ENCODE data around the gene TMEM232.
"Not testable (repeated sequence)": the region's sequence is repeated elsewhere in the genome, so short reads cannot be mapped to it uniquely, and the experiment has no call there.

The TMEM232 gene

DNA sequence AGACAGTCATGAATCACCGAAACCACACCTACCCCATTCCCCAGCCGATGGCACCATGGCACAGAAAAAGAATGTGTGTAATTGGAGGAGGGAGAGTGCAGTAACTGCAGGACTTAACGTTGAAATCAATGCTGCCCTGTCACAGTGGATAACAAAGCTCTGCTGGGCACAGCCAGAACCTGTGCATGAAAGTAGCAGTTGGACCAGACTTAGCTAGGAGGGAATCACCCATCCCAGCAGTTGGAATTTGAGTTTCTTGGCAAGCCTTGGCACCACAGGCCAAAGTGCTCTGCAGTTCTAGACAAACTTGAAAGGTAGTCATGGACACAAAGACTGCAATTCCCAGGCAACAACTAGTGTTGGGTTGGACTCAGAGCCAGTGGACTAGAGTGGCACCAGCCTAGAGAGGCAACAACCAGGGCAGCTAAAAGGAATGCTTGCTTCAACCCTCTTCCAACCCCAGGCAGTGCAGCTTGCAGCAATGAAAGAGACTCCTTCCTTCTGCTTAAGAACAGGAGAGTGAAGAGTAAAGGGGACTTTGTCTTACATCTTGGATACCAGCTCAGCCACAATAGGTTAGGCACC lies 19.1 kb downstream of the TMEM232 start:
- DNase-seq (ENCODE audit: low spot score): no peak

DNA sequence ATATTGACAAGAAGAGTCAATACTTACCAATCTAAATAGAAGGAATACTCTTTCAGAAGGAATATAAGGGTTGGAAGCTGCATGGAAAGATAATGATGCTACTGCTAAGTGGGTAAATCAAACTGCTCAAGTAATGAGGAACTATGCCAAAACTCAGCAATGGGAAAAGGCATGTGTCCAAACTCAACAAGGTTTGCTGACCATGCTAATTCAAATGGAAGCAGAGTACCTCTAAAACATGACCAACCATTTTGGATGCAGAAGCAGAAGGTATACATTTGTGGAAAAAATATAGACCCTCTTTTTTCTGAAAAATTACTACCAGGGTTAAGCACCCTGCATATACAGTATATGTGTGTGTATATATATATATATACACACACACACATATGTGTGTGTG lies 21.1 kb downstream of the TMEM232 start:
- DNase-seq (ENCODE audit: low spot score): no peak

DNA sequence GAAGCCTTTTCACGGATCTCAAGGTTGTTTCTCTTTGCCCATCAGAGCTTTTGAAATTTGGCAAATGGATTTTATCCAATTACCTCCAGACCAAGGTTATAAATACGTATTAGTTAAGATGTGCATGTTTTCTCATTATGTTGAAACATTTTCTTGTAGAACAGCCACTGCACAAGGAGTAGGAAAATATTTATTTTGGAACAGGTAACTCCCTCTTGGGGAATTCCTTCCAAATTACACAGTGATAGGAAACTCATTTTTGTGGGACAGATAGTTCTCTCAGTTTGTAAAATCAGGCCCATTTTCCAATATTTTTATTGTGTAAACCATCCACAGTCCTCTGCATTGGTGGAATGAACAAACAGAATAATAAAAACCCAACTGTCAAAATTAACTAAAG lies 23.0 kb downstream of the TMEM232 start:
- no peak for DNase-seq (ENCODE audit: low spot score)

GRCh38 chr5:110702704-110703103 lies 23.8 kb downstream of the TMEM232 start:
- DNase-seq (ENCODE audit: low spot score): no peak

GRCh38 chr5:110702300-110702699 lies 24.2 kb downstream of the TMEM232 start:
- DNase-seq (ENCODE audit: low spot score): no peak

DNA sequence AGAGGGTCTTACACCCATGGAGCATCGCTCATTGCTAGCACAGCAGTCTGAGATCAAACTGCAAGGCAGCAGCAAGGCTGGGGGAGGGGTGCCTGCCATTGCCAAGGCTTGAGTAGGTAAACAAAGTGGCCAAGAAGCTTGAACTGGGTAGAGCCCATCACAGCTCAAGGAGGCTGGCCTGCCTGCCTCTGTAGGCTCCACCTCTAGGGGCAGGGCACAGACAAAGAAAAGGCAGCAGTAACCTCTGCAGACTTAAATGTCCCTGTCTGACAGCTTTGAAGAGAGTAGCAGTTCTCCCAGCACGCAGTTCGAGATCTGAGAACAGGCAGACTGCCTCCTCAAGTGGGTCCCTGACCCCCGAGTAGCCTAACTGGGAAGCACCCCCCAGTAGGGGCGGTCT lies 33.8 kb downstream of the TMEM232 start:
- DNase-seq (ENCODE audit: low spot score): not testable (repeated sequence)

GRCh38 chr5:110690587-110690986 lies 35.9 kb downstream of the TMEM232 start:
- DNase-seq (ENCODE audit: low spot score): not testable (repeated sequence)

- no peak for DNase-seq (ENCODE audit: low spot score)
Observed at GRCh38 chr5:110687485-110687884, 39.0 kb downstream of the TMEM232 start.

GRCh38 chr5:110686270-110686669 lies 40.2 kb downstream of the TMEM232 start:
- DNase-seq (ENCODE audit: low spot score): no peak

- DNase-seq (ENCODE audit: low spot score): no peak
Observed at GRCh38 chr5:110681953-110682352, 44.5 kb downstream of the TMEM232 start.

- no peak for DNase-seq (ENCODE audit: low spot score)
Observed at GRCh38 chr5:110681109-110681508, 45.4 kb downstream of the TMEM232 start.

DNA sequence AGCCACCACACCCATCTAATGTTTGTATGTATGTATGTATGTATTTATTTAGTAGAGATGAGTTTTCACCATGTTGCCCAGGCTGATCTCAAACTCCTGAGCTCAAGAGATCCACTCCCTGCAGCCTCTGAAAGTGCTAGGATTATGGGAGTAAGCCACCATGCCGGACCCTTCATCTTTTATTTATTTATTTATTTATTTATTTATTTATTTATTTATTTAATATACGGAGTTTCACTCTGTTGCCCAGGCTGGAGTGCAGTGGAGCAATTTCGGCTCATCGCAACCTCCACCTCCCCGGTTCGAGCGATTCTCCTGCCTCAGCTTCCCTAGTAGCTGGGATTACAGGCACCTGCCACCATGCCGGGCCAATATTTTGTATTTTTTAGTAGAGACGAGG lies 49.9 kb downstream of the TMEM232 start:
- DNase-seq (ENCODE audit: low spot score): not testable (repeated sequence)

GRCh38 chr5:110665184-110665726 lies 61.2 kb downstream of the TMEM232 start:
- no peak for DNase-seq (ENCODE audit: low spot score)

GRCh38 chr5:110663525-110663924 lies 62.9 kb downstream of the TMEM232 start:
- DNase-seq (ENCODE audit: low spot score): no peak

- no peak for DNase-seq (ENCODE audit: low spot score)
Observed at GRCh38 chr5:110658006-110658405, 68.5 kb downstream of the TMEM232 start.

GRCh38 chr5:110653231-110653970 lies 73.1 kb downstream of the TMEM232 start:
- DNase-seq (ENCODE audit: low spot score): no peak

- DNase-seq (ENCODE audit: low spot score): no peak
Observed at GRCh38 chr5:110651507-110651906, 75.0 kb downstream of the TMEM232 start.

DNA sequence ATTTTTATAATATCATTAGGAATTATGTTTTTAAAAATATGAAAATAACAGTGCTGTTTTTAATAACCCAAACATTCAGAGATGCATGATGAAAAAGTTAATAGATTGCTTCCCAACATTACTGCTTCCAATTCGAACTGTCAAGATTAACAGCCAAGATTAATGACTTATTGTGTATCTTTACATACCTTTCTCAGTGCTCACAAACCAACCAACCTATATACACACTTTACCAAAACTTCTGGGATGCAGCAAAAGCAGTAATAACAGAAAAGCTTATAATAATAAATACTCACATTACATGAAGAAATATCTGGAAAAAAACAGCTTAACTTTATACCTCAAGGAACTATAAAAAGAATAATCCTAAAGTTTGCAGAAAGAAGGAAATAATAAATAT lies 82.1 kb downstream of the TMEM232 start:
- DNase-seq (ENCODE audit: low spot score): no peak

GRCh38 chr5:110638970-110639902 lies 87.2 kb downstream of the TMEM232 start:
- DNase-seq (ENCODE audit: low spot score): no peak

DNA sequence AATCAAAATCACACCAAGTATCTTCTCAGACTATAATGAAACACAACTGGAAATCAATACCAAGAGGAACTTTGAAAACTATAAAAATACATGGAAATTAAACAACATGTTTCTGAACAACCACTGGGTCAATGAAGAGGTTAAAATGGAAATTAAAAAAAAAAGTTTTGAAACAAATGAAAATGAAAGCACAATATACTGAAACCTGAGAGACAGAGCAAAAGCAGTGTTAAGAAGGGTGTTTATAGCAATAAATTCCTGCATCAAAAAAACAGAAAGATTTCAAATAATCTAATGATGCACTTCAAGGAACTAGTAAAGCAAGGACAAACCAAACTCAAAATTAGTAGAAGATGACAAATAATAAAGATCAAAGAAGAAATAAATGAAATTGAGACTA lies 92.0 kb downstream of the TMEM232 start:
- DNase-seq (ENCODE audit: low spot score): no peak

DNA sequence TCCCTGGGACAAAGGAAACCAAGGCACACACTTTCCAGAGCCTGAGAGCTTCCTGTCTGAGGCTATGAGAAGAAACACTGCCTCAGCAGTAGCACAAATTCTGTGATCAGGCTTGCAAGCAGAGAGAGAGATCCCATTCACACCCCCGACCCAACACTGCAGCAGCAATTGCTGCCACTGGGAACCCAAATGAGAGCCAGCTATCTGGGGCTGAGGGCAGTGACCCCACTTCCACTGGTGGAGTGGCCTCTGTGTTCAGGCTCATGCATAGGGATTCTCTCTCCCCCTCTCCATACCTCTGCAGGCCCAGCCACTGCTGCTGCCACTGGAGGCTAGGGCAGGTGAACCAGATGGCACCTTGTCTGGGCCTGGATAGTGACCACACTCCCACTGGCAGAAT lies 95.2 kb downstream of the TMEM232 start:
- DNase-seq (ENCODE audit: low spot score): no peak

GRCh38 chr5:110630350-110630749 lies 96.1 kb downstream of the TMEM232 start:
- no peak for DNase-seq (ENCODE audit: low spot score)
